GM18511 (cell line): ENCODE data around the gene OSGEP.

Experiments used
- ATAC-seq: cut with Tn5 transposase; IDR thresholded peaks from one replicate; pipeline ENCODE4 v1.9.1; 2021; ENCODE audit warnings: mild to moderate bottlenecking, moderate library complexity; ENCODE audit not compliant: unreplicated experiment

The OSGEP gene

GRCh38 chr14:20454516-20455354 is at the start of gene OSGEP, which contains the start of gene APEX1:
OSGEP (minus strand) TSS chr14:20454812; CDS start chr14:20454683, 129 bp downstream.
APEX1 (plus strand) TSS chr14:20455226; CDS start chr14:20455646, 420 bp downstream.
- ATAC-seq, result peak; percentile 92

- ATAC-seq, result no peak
Observed at GRCh38 chr14:20503898-20504297, 49.3 kb upstream of the OSGEP start.

GRCh38 chr14:20501346-20501745 is 46.7 kb upstream of the OSGEP start:
- ATAC-seq, result no peak

- ATAC-seq, result no peak
Observed at GRCh38 chr14:20499881-20500280, 45.3 kb upstream of the OSGEP start.

GRCh38 chr14:20499108-20499507 is 44.5 kb upstream of the OSGEP start:
- ATAC-seq, result no peak

- no peak for ATAC-seq
Observed at GRCh38 chr14:20498622-20499021, 44.0 kb upstream of the OSGEP start.

- no peak for ATAC-seq
Observed at GRCh38 chr14:20494935-20495766, 40.5 kb upstream of the OSGEP start.

GRCh38 chr14:20493634-20494033 is 39.0 kb upstream of the OSGEP start:
- ATAC-seq, result no peak

- no peak for ATAC-seq
Observed at GRCh38 chr14:20492486-20492885, 37.9 kb upstream of the OSGEP start.

- no peak for ATAC-seq
Observed at GRCh38 chr14:20490563-20490962, 36.0 kb upstream of the OSGEP start.

- peak; percentile 44 for ATAC-seq
Observed at GRCh38 chr14:20489093-20489994, 34.7 kb upstream of the OSGEP start.

- ATAC-seq, result no peak
Observed at GRCh38 chr14:20487396-20487725, 32.7 kb upstream of the OSGEP start.

- ATAC-seq, result no peak
Observed at GRCh38 chr14:20486684-20487395, 32.2 kb upstream of the OSGEP start.

GRCh38 chr14:20485900-20486299 is 31.3 kb upstream of the OSGEP start:
- ATAC-seq, result no peak

GRCh38 chr14:20482382-20482781 is 27.8 kb upstream of the OSGEP start:
- ATAC-seq, result no peak

- no peak for ATAC-seq
Observed at GRCh38 chr14:20478894-20479293, 24.3 kb upstream of the OSGEP start.

GRCh38 chr14:20477211-20477876 is 22.7 kb upstream of the OSGEP start:
- ATAC-seq, result no peak

- ATAC-seq, result no peak
Observed at GRCh38 chr14:20476776-20477175, 22.2 kb upstream of the OSGEP start.

GRCh38 chr14:20472536-20473169 is 18.0 kb upstream of the OSGEP start:
- ATAC-seq, result no peak
